Measurements from ENCODE around the gene GRM7.

Gene GRM7

GRCh38 chr3:7271631-7272030 lies 410.7 kb downstream of the GRM7 start:
- Histone ChIP-seq H3K4me3 (ENCODE audit: low read length) (no peak overlapping the region), H3K4me2 (ENCODE audit: low read length) (no peak overlapping the region), H3K27ac (ENCODE audit: low read length) (no peak overlapping the region), H3K4me1 (ENCODE audit: low read length) (peaks cover 9% of the 10 kb centered on the region), H3K27me3 (ENCODE audit: low read depth, low read length) (no peaks in the 10 kb centered on the region), H3K79me2 (ENCODE audit: low read length) (no peaks in the 10 kb centered on the region), H3K9ac (ENCODE audit: low read length) (no peak overlapping the region), H2AFZ (ENCODE audit: low read depth, low read length) (no peak overlapping the region), H4K20me1 (ENCODE audit: insufficient read depth, low read length) (no peaks in the 10 kb centered on the region), H3K9me3 (ENCODE audit: insufficient read depth, low read length) (peaks cover 5% of the 10 kb centered on the region; the same call in 1 of the 2 replicates), H3K36me3 (replicated peaks; ENCODE audit: low read depth, low read length) (peaks cover 4% of the 10 kb centered on the region)
- TF ChIP-seq EZH2phosphoT487 (IDR thresholded peaks at IDR 0.05; ENCODE audit: low read depth) (no peak), CTCF (IDR thresholded peaks at IDR 0.05; ENCODE audit: low read depth, low read length) (no peak)

GRCh38 chr3:7272203-7272602 lies 411.3 kb downstream of the GRM7 start:
- Histone ChIP-seq H3K4me1 (ENCODE audit: low read length) (peaks cover 9% of the 10 kb centered on the region), H4K20me1 (ENCODE audit: insufficient read depth, low read length) (no peaks in the 10 kb centered on the region), H3K79me2 (ENCODE audit: low read length) (no peaks in the 10 kb centered on the region), H2AFZ (ENCODE audit: low read depth, low read length) (no peak overlapping the region), H3K27me3 (ENCODE audit: low read depth, low read length) (no peaks in the 10 kb centered on the region), H3K36me3 (replicated peaks; ENCODE audit: low read depth, low read length) (peaks cover 4% of the 10 kb centered on the region), H3K4me3 (ENCODE audit: low read length) (no peak overlapping the region), H3K9me3 (ENCODE audit: insufficient read depth, low read length) (peaks cover 2% of the 10 kb centered on the region; the same call in 1 of the 2 replicates), H3K27ac (ENCODE audit: low read length) (no peak overlapping the region), H3K4me2 (ENCODE audit: low read length) (no peak overlapping the region), H3K9ac (ENCODE audit: low read length) (no peak overlapping the region)
- TF ChIP-seq CTCF (IDR thresholded peaks at IDR 0.05; ENCODE audit: low read depth, low read length) (no peak), EZH2phosphoT487 (IDR thresholded peaks at IDR 0.05; ENCODE audit: low read depth) (no peak)

GRCh38 chr3:7275396-7275795 lies 414.5 kb downstream of the GRM7 start:
- Histone ChIP-seq H3K27me3 (ENCODE audit: low read depth, low read length) (no peaks in the 10 kb centered on the region), H4K20me1 (ENCODE audit: insufficient read depth, low read length) (no peaks in the 10 kb centered on the region), H2AFZ (ENCODE audit: low read depth, low read length) (no peak overlapping the region), H3K4me2 (ENCODE audit: low read length) (peak overlapping the region; percentile 45), H3K36me3 (replicated peaks; ENCODE audit: low read depth, low read length) (no peaks in the 10 kb centered on the region), H3K9ac (ENCODE audit: low read length) (no peak overlapping the region), H3K4me3 (ENCODE audit: low read length) (no peak overlapping the region), H3K27ac (ENCODE audit: low read length) (no peak overlapping the region), H3K9me3 (ENCODE audit: insufficient read depth, low read length) (no peaks in the 10 kb centered on the region), H3K4me1 (ENCODE audit: low read length) (peaks cover 9% of the 10 kb centered on the region), H3K79me2 (ENCODE audit: low read length) (no peaks in the 10 kb centered on the region)
- TF ChIP-seq CTCF (IDR thresholded peaks at IDR 0.05; ENCODE audit: low read depth, low read length), result no peak
- TF ChIP-seq EZH2phosphoT487 (IDR thresholded peaks at IDR 0.05; ENCODE audit: low read depth), result no peak

GRCh38 chr3:7280318-7280717 lies 419.4 kb downstream of the GRM7 start:
- H3K9ac ChIP-seq (ENCODE audit: low read length), result no peak overlapping the region
- peaks cover 6% of the 10 kb centered on the region for H3K4me1 ChIP-seq (ENCODE audit: low read length)
- H3K4me3 ChIP-seq (ENCODE audit: low read length), result no peak overlapping the region
- TF ChIP-seq EZH2phosphoT487 (IDR thresholded peaks at IDR 0.05; ENCODE audit: low read depth) (no peak), CTCF (IDR thresholded peaks at IDR 0.05; ENCODE audit: low read depth, low read length) (no peak)
- no peaks in the 10 kb centered on the region for H3K9me3 ChIP-seq (ENCODE audit: insufficient read depth, low read length)
- H3K27ac ChIP-seq (ENCODE audit: low read length), result no peak overlapping the region
- no peaks in the 10 kb centered on the region for H4K20me1 ChIP-seq (ENCODE audit: insufficient read depth, low read length)
- H3K27me3 ChIP-seq (ENCODE audit: low read depth, low read length), result no peaks in the 10 kb centered on the region
- no peaks in the 10 kb centered on the region for H3K79me2 ChIP-seq (ENCODE audit: low read length)
- H3K4me2 ChIP-seq (ENCODE audit: low read length), result no peak overlapping the region
- no peak overlapping the region for H2AFZ ChIP-seq (ENCODE audit: low read depth, low read length)
- H3K36me3 ChIP-seq (replicated peaks; ENCODE audit: low read depth, low read length), result no peaks in the 10 kb centered on the region
